NOMO-1 treated with DMSO at 0.1 percent for 48 hours (cell line): ENCODE data around the gene SUPV3L1.

Source experiments
- DNase-seq: peaks from one replicate; lab custom pipeline; 2025; ENCODE audit not compliant: unreplicated experiment; lab: John Stamatoyannopoulos, UW

The SUPV3L1 gene

DNA sequence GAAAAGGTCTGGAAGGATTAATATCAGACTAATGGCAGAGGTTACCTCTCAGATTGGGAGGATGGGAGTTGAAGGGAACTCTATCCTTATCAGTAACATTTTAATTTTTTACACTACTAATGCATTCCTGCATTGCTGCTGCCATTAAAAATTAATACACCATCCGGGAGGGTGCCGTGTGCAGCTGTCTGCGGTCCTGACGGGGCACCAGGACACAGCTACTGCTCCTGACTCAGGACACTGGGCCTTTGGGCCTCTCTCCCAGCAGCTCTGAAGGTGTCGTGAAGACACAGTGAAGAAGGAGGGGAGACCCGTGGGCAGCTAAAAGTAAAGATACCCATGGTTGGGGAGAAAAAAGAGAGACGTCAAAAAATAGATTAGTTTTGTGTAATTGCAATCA lies 74.8 kb downstream of the SUPV3L1 start:
- no peak for DNase-seq
